ENCODE results near the gene MAP7D2.

MAP7D2 gene

GRCh38 chrX:19990556-19991349 is 126.0 kb downstream of the MAP7D2 start, which contains the start of gene BCLAF3 (continued):
- TF ChIP-seq ZNF518A (tag by site-specific recombination; conservative IDR thresholded peaks at IDR 0.05; ENCODE audit: low read depth) (no peak), MYNN (tag by site-specific recombination; IDR thresholded peaks at IDR 0.05; ENCODE audit: borderline replicate concordance) (no peak), IKZF3 (tag by site-specific recombination; IDR thresholded peaks at IDR 0.05) (no peak), ZNF449 (tag by site-specific recombination; IDR thresholded peaks at IDR 0.05) (no peak), ZSCAN30 (tag by site-specific recombination; IDR thresholded peaks at IDR 0.05) (no peak), ZNF660 (tag by site-specific recombination; IDR thresholded peaks at IDR 0.05) (no peak), TSHZ1 (tag by site-specific recombination; IDR thresholded peaks at IDR 0.05; ENCODE audit: borderline replicate concordance) (no peak), SP3 (tag by site-specific recombination; IDR thresholded peaks at IDR 0.05) (no peak; the same call in none of the 2 replicates), ELK4 (IDR thresholded peaks at IDR 0.05; ENCODE audit: borderline replicate concordance, low read depth, low read length) (no peak), ZBTB49 (tag by site-specific recombination; IDR thresholded peaks at IDR 0.05; ENCODE audit: low read depth) (no peak), ZNF549 (tag by site-specific recombination; IDR thresholded peaks at IDR 0.05) (no peak), ZFP69B (tag by site-specific recombination; IDR thresholded peaks at IDR 0.05) (no peak), ZNF274 (IDR thresholded peaks at IDR 0.05; ENCODE audit: low read length) (no peak), ZNF274 (tag by site-specific recombination; IDR thresholded peaks at IDR 0.05; ENCODE audit: borderline replicate concordance) (no peak), SALL2 (tag by site-specific recombination; IDR thresholded peaks at IDR 0.05; ENCODE audit: borderline replicate concordance) (no peak), ZNF350 (tag by site-specific recombination; IDR thresholded peaks at IDR 0.05) (no peak), ZNF157 (tag by site-specific recombination; IDR thresholded peaks at IDR 0.05) (no peak), ZNF521 (tag by site-specific recombination; IDR thresholded peaks at IDR 0.05) (no peak), ZNF571 (tag by site-specific recombination; IDR thresholded peaks at IDR 0.05) (no peak), ZBTB17 (tag by site-specific recombination; IDR thresholded peaks at IDR 0.05) (no peak), SCRT2 (tag by site-specific recombination; IDR thresholded peaks at IDR 0.05) (no peak), GFI1B (tag by site-specific recombination; IDR thresholded peaks at IDR 0.05) (no peak), GLIS2 (tag by site-specific recombination; IDR thresholded peaks at IDR 0.05) (peak; percentile 44; the same call in 1 of the 2 replicates), ZNF302 (tag by site-specific recombination; IDR thresholded peaks at IDR 0.05; ENCODE audit: low read depth) (no peak), ZNF488 (tag by site-specific recombination; IDR thresholded peaks at IDR 0.05) (no peak)
